ENCODE measurements around the gene GMIP.

GRCh38 chr19:19637523-19638251 lies 5.8 kb downstream of the GMIP start:
- no peak for TF ChIP-seq CTCF (IDR thresholded peaks at IDR 0.05)
- TF ChIP-seq POLR2A (IDR thresholded peaks at IDR 0.05): no peak
